ENCODE measurements around the gene ALDH3B2.
"Not testable (repeated sequence)": the region's sequence is repeated elsewhere in the genome, so short reads cannot be mapped to it uniquely, and the experiment has no call there.

ALDH3B2 gene

GRCh38 chr11:67666676-67667489 lies 7.5 kb downstream of the ALDH3B2 start:
- Histone ChIP-seq H3K9me3 (ENCODE audit: control insufficient read depth in 1 of 2, low read length in 2 of 2) (no peaks in the 10 kb centered on the region), H3K4me1 (ENCODE audit: control insufficient read depth in 1 of 2, insufficient read depth in 2 of 2, low read length in 2 of 2) (no peaks in the 10 kb centered on the region), H3K27ac (ENCODE audit: low read length) (no peak overlapping the region), H3K36me3 (ENCODE audit: control insufficient read depth in 1 of 2, insufficient read depth in 2 of 2, low read length in 2 of 2) (no peaks in the 10 kb centered on the region), H3K27me3 (ENCODE audit: low read depth, low read length) (no peaks in the 10 kb centered on the region), H3K4me3 (ENCODE audit: low read depth in 1 of 2, low read length in 2 of 2) (no peak overlapping the region)

- Histone ChIP-seq H3K4me1 (ENCODE audit: control insufficient read depth in 1 of 2, insufficient read depth in 2 of 2, low read length in 2 of 2) (no peaks in the 10 kb centered on the region), H3K9me3 (ENCODE audit: control insufficient read depth in 1 of 2, low read length in 2 of 2) (no peaks in the 10 kb centered on the region), H3K27ac (ENCODE audit: low read length) (no peak overlapping the region)
Observed at GRCh38 chr11:67666303-67666645, 8.1 kb downstream of the ALDH3B2 start.

GRCh38 chr11:67665541-67666302 lies 8.7 kb downstream of the ALDH3B2 start:
- no peak overlapping the region for H3K27ac ChIP-seq (ENCODE audit: low read length)
- no peaks in the 10 kb centered on the region for H3K36me3 ChIP-seq (ENCODE audit: control insufficient read depth in 1 of 2, insufficient read depth in 2 of 2, low read length in 2 of 2)
- no peaks in the 10 kb centered on the region for H3K9me3 ChIP-seq (ENCODE audit: control insufficient read depth in 1 of 2, low read length in 2 of 2)
- H3K4me1 ChIP-seq (ENCODE audit: control insufficient read depth in 1 of 2, insufficient read depth in 2 of 2, low read length in 2 of 2), result no peaks in the 10 kb centered on the region
- H3K4me3 ChIP-seq (ENCODE audit: low read depth in 1 of 2, low read length in 2 of 2), result no peak overlapping the region
- no peaks in the 10 kb centered on the region for H3K27me3 ChIP-seq (ENCODE audit: low read depth, low read length)

More at GRCh38 chr11:67666303-67666645, 8.1 kb downstream of the ALDH3B2 start:
- H3K36me3 ChIP-seq (ENCODE audit: control insufficient read depth in 1 of 2, insufficient read depth in 2 of 2, low read length in 2 of 2), result no peaks in the 10 kb centered on the region
- H3K27me3 ChIP-seq (ENCODE audit: low read depth, low read length), result no peaks in the 10 kb centered on the region
- H3K4me3 ChIP-seq (ENCODE audit: low read depth in 1 of 2, low read length in 2 of 2), result no peak overlapping the region

GRCh38 chr11:67664696-67665540 lies 9.5 kb downstream of the ALDH3B2 start:
- Histone ChIP-seq H3K36me3 (ENCODE audit: control insufficient read depth in 1 of 2, insufficient read depth in 2 of 2, low read length in 2 of 2) (no peaks in the 10 kb centered on the region), H3K27ac (ENCODE audit: low read length) (no peak overlapping the region), H3K27me3 (ENCODE audit: low read depth, low read length) (no peaks in the 10 kb centered on the region), H3K9me3 (ENCODE audit: control insufficient read depth in 1 of 2, low read length in 2 of 2) (no peaks in the 10 kb centered on the region), H3K4me1 (ENCODE audit: control insufficient read depth in 1 of 2, insufficient read depth in 2 of 2, low read length in 2 of 2) (no peaks in the 10 kb centered on the region), H3K4me3 (ENCODE audit: low read depth in 1 of 2, low read length in 2 of 2) (no peak overlapping the region)

GRCh38 chr11:67664213-67664585 lies 10.2 kb downstream of the ALDH3B2 start:
- H3K4me1 ChIP-seq (ENCODE audit: control insufficient read depth in 1 of 2, insufficient read depth in 2 of 2, low read length in 2 of 2), result no peaks in the 10 kb centered on the region
- H3K27ac ChIP-seq (ENCODE audit: low read length), result no peak overlapping the region
- no peak overlapping the region for H3K4me3 ChIP-seq (ENCODE audit: low read depth in 1 of 2, low read length in 2 of 2)
- H3K36me3 ChIP-seq (ENCODE audit: control insufficient read depth in 1 of 2, insufficient read depth in 2 of 2, low read length in 2 of 2), result no peaks in the 10 kb centered on the region
- no peaks in the 10 kb centered on the region for H3K27me3 ChIP-seq (ENCODE audit: low read depth, low read length)
- no peaks in the 10 kb centered on the region for H3K9me3 ChIP-seq (ENCODE audit: control insufficient read depth in 1 of 2, low read length in 2 of 2)

GRCh38 chr11:67663532-67664212 lies 10.8 kb downstream of the ALDH3B2 start:
- H3K9me3 ChIP-seq (ENCODE audit: control insufficient read depth in 1 of 2, low read length in 2 of 2), result no peaks in the 10 kb centered on the region

GRCh38 chr11:67662835-67663531 lies 11.4 kb downstream of the ALDH3B2 start:
- no peak overlapping the region for H3K4me3 ChIP-seq (ENCODE audit: low read depth in 1 of 2, low read length in 2 of 2)
- H3K4me1 ChIP-seq (ENCODE audit: control insufficient read depth in 1 of 2, insufficient read depth in 2 of 2, low read length in 2 of 2), result no peaks in the 10 kb centered on the region
- H3K27ac ChIP-seq (ENCODE audit: low read length), result no peak overlapping the region
- H3K36me3 ChIP-seq (ENCODE audit: control insufficient read depth in 1 of 2, insufficient read depth in 2 of 2, low read length in 2 of 2), result no peaks in the 10 kb centered on the region
- H3K9me3 ChIP-seq (ENCODE audit: control insufficient read depth in 1 of 2, low read length in 2 of 2), result no peaks in the 10 kb centered on the region
- H3K27me3 ChIP-seq (ENCODE audit: low read depth, low read length), result no peaks in the 10 kb centered on the region

More at GRCh38 chr11:67663532-67664212, 10.8 kb downstream of the ALDH3B2 start:
- no peaks in the 10 kb centered on the region for H3K27me3 ChIP-seq (ENCODE audit: low read depth, low read length)
- H3K4me1 ChIP-seq (ENCODE audit: control insufficient read depth in 1 of 2, insufficient read depth in 2 of 2, low read length in 2 of 2), result no peaks in the 10 kb centered on the region
- H3K36me3 ChIP-seq (ENCODE audit: control insufficient read depth in 1 of 2, insufficient read depth in 2 of 2, low read length in 2 of 2), result no peaks in the 10 kb centered on the region
- H3K4me3 ChIP-seq (ENCODE audit: low read depth in 1 of 2, low read length in 2 of 2), result no peak overlapping the region
- no peak overlapping the region for H3K27ac ChIP-seq (ENCODE audit: low read length)

GRCh38 chr11:67662142-67662834 lies 12.1 kb downstream of the ALDH3B2 start:
- Histone ChIP-seq H3K4me3 (ENCODE audit: low read depth in 1 of 2, low read length in 2 of 2) (no peak overlapping the region), H3K27me3 (ENCODE audit: low read depth, low read length) (no peaks in the 10 kb centered on the region), H3K27ac (ENCODE audit: low read length) (no peak overlapping the region), H3K36me3 (ENCODE audit: control insufficient read depth in 1 of 2, insufficient read depth in 2 of 2, low read length in 2 of 2) (no peaks in the 10 kb centered on the region), H3K9me3 (ENCODE audit: control insufficient read depth in 1 of 2, low read length in 2 of 2) (no peaks in the 10 kb centered on the region), H3K4me1 (ENCODE audit: control insufficient read depth in 1 of 2, insufficient read depth in 2 of 2, low read length in 2 of 2) (no peaks in the 10 kb centered on the region)

- H3K4me3 ChIP-seq (ENCODE audit: low read depth in 1 of 2, low read length in 2 of 2); H3K36me3 ChIP-seq (ENCODE audit: control insufficient read depth in 1 of 2, insufficient read depth in 2 of 2, low read length in 2 of 2); H3K4me1 ChIP-seq (ENCODE audit: control insufficient read depth in 1 of 2, insufficient read depth in 2 of 2, low read length in 2 of 2); H3K27ac ChIP-seq (ENCODE audit: low read length); H3K9me3 ChIP-seq (ENCODE audit: control insufficient read depth in 1 of 2, low read length in 2 of 2); H3K27me3 ChIP-seq (ENCODE audit: low read depth, low read length): not testable (repeated sequence)
Observed at GRCh38 chr11:67660752-67661151, 13.7 kb downstream of the ALDH3B2 start.

GRCh38 chr11:67659651-67660165 lies 14.7 kb downstream of the ALDH3B2 start:
- H3K4me1 ChIP-seq (ENCODE audit: control insufficient read depth in 1 of 2, insufficient read depth in 2 of 2, low read length in 2 of 2); H3K36me3 ChIP-seq (ENCODE audit: control insufficient read depth in 1 of 2, insufficient read depth in 2 of 2, low read length in 2 of 2); H3K4me3 ChIP-seq (ENCODE audit: low read depth in 1 of 2, low read length in 2 of 2); H3K27ac ChIP-seq (ENCODE audit: low read length); H3K27me3 ChIP-seq (ENCODE audit: low read depth, low read length); H3K9me3 ChIP-seq (ENCODE audit: control insufficient read depth in 1 of 2, low read length in 2 of 2): not testable (repeated sequence)

All from muscle layer of duodenum (tissue), 2 donors.